Suprapubic skin (tissue), 4 donors: Measurements from ENCODE around the gene SCT.

ENCODE experiments used
- CTCF ChIP-seq, 2 donors: fragments of 200-600 bp in 1 of 2; fragments of 450-650 bp in 1 of 2; sonication (generic) in 1 of 2; IDR thresholded peaks; one replicate each; pipeline ENCODE4 v1.5.1; 2016 to 2019; ENCODE audit warnings: antibody characterized with exemption in 2 of 2, mild to moderate bottlenecking in 1 of 2, moderate library complexity in 1 of 2
- EP300 ChIP-seq: sonication (generic); formaldehyde crosslinking; IDR thresholded peaks from one replicate; pipeline ENCODE4 v1.6.1; 2017; ENCODE audit warnings: antibody characterized with exemption
- POLR2A ChIP-seq, 2 donors: fragments of 450-650 bp; IDR thresholded peaks; one replicate each; pipeline ENCODE4 v1.6.1; 2017; ENCODE audit warnings: antibody characterized with exemption in 2 of 2, mild to moderate bottlenecking in 2 of 2, moderate library complexity in 2 of 2
- POLR2AphosphoS5 ChIP-seq, 3 donors: sonication (generic); formaldehyde crosslinking; IDR thresholded peaks; one replicate each; pipeline ENCODE4 v1.6.1; 2017; ENCODE audit warnings: antibody characterized with exemption in 3 of 3

- no peak for TF ChIP-seq POLR2AphosphoS5 (IDR thresholded peaks at IDR 0.05)
- TF ChIP-seq CTCF (IDR thresholded peaks at IDR 0.05) = no peak
- TF ChIP-seq POLR2A (IDR thresholded peaks at IDR 0.05) = no peak
- TF ChIP-seq EP300 = no peak
These were observed 29.9 kb upstream of the SCT start for GRCh38 chr11:656866-657265.
